Smooth muscle cell (in vitro differentiated cells): ENCODE data around the gene RASA2. TPM values are rescaled to one million over a fixed set of nuclear protein-coding genes. Genes with fewer than 3 reads are reported as not detected.
A peak's percentile ranks its signal among the peaks of the same experiment; 100 is the strongest.

Experiments used
- DNase-seq: peaks from one replicate; lab custom pipeline; 2025; ENCODE audit not compliant: unreplicated experiment; lab: John Stamatoyannopoulos, UW
- H2AFZ ChIP-seq: fragments of 200-600 bp; sonication (generic); 2 replicates; pipeline ENCODE4 v1.6.0; 2016; ENCODE audit warnings: antibody characterized with exemption, low read depth, mild to moderate bottlenecking
- H3F3A ChIP-seq: fragments of 200-600 bp; sonication (generic); 2 replicates; pipeline ENCODE4 v1.6.0; 2017; ENCODE audit warnings: antibody characterized with exemption, low read depth
- H3K27ac ChIP-seq: fragments of 200-600 bp; sonication (generic); 2 replicates; pipeline ENCODE4 v1.5.1; 2016; ENCODE audit warnings: low read depth, mild to moderate bottlenecking
- H3K27me3 ChIP-seq: fragments of 200-600 bp; sonication (generic); 2 replicates; pipeline ENCODE4 v1.6.1; 2016; ENCODE audit warnings: low read depth, mild to moderate bottlenecking
- H3K36me3 ChIP-seq: fragments of 200-600 bp; sonication (generic); 2 replicates; pipeline ENCODE4 v1.5.1; 2016; ENCODE audit warnings: low read depth
- H3K4me1 ChIP-seq: fragments of 200-600 bp; sonication (generic); 2 replicates; pipeline ENCODE4 v1.5.1; 2016; ENCODE audit warnings: low read depth
- H3K4me2 ChIP-seq: fragments of 200-600 bp; sonication (generic); 2 replicates; pipeline ENCODE4 v1.6.0; 2016; ENCODE audit warnings: mild to moderate bottlenecking
- H3K4me3 ChIP-seq: fragments of 200-600 bp; sonication (generic); 2 replicates; pipeline ENCODE4 v1.5.1; 2016; ENCODE audit warnings: mild to moderate bottlenecking
- H3K79me2 ChIP-seq: fragments of 200-600 bp; sonication (generic); 2 replicates; pipeline ENCODE4 v1.6.0; 2016; ENCODE audit warnings: low read depth, mild to moderate bottlenecking
- H3K9ac ChIP-seq: fragments of 200-600 bp; sonication (generic); 2 replicates; pipeline ENCODE4 v1.6.0; 2016; ENCODE audit warnings: low read depth
- H3K9me3 ChIP-seq: fragments of 200-600 bp; sonication (generic); replicated peaks from 2 replicates; pipeline ENCODE4 v1.5.1; 2016; ENCODE audit warnings: low read depth
- H4K20me1 ChIP-seq: fragments of 200-600 bp; sonication (generic); 2 replicates; pipeline ENCODE4 v1.6.0; 2016; ENCODE audit warnings: low read depth
- CTCF ChIP-seq: fragments of 200-600 bp; sonication (generic); IDR thresholded peaks from 2 replicates; pipeline ENCODE4 v1.5.1; 2017; ENCODE audit warnings: borderline replicate concordance, mild to moderate bottlenecking, antibody characterized with exemption; ENCODE audit not compliant: insufficient read depth, poor library complexity, severe bottlenecking
- WGBS: methylation state at CpG from one replicate; pipeline ENCODE4 v1.1.7; 2016; ENCODE audit warnings: low lambda C conversion rate; 5-methylcytosine and 5-hydroxymethylcytosine counted together
- polyA plus RNA-seq: library from polyadenylated mRNA; unstranded; fragments of >200 nt; fragmentation: Nextera tagmentation; extraction: Ambion mirVana; gene quantifications from 2 replicates; pipeline ENCODE4 v1.2.1, GENCODE V29; 2016
- total RNA-seq: library from RNA; depleted of rRNA; stranded (reverse); fragments of >200 nt; gene quantifications from 2 replicates; pipeline ENCODE4 v1.2.3, GENCODE V29; 2014

The RASA2 gene
- total and polyA plus RNA-seq, 2 experiments from 2014 or later, result 4.9 to 20.0 TPM

DNA sequence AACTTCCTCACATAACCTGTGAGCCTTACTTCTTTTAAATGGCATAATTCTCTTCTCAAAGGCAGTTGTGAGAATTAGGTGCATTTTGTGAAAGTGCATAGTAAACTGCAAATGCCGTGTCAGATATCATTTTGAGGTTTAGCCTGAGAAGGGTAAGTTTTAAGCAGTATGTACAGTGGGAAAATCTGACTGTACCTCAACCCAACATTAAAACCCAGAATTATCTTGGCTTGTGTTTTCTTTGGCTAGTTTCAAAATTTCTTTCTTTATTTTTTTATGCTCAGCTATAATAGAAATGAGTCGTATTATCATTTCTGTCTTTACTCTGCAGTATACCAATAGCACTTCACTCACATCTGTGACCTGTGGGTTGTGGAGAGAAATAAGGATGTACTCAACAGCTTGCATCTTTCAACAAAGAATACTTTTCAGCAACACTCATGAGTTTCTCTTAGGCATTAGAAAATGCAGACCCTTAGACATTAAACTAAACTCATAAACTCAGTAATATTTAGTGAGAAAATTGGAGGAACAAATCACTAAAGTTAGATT is 65.7 kb downstream of the RASA2 start:
- WGBS, result 96% methylated on average over 2 of the region's 2 CpGs
- Histone ChIP-seq H3K36me3 (peaks cover under 1% of the 10 kb centered on the region), H3K9ac (no peak overlapping the region), H3K4me2 (no peak overlapping the region), H4K20me1 (no peaks in the 10 kb centered on the region), H3K27ac (no peak overlapping the region), H3K4me3 (no peak overlapping the region), H3K4me1 (no peaks in the 10 kb centered on the region), H3F3A (peaks cover 6% of the 10 kb centered on the region), H3K79me2 (no peaks in the 10 kb centered on the region), H3K27me3 (no peaks in the 10 kb centered on the region), H2AFZ (no peak overlapping the region), H3K9me3 (no peaks in the 10 kb centered on the region)
- no peak for DNase-seq
- TF ChIP-seq CTCF, result no peak

DNA sequence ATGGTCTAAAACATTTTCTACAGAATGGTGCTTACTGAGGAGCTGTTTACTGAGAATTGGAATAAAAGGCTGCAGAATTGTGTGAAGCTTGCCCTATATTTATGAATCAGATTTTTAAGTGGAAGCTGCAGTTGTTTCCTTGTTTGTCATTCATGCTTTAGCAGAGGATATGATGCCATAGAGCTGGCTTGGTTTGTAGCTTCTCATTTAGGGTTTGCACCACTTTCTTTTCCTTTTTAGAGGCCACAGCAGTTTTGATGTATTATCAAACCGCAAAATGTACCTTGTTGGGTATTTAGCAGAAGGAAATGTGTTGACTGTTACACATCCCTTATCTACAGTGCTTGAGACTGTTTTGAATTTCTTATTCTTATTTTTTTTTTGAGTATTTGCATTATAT is 66.2 kb downstream of the RASA2 start:
- no peaks in the 10 kb centered on the region for H3K27me3 ChIP-seq
- WGBS, result 100% methylated on average over 1 of the region's 1 CpG
- H3K4me2 ChIP-seq, result no peak overlapping the region
- H3K36me3 ChIP-seq, result no peaks in the 10 kb centered on the region
- H3F3A ChIP-seq, result peaks cover 6% of the 10 kb centered on the region
- H3K9me3 ChIP-seq, result no peaks in the 10 kb centered on the region
- no peak for TF ChIP-seq CTCF
- H3K4me1 ChIP-seq, result no peaks in the 10 kb centered on the region
- no peaks in the 10 kb centered on the region for H3K79me2 ChIP-seq
- no peaks in the 10 kb centered on the region for H4K20me1 ChIP-seq
- no peak overlapping the region for H2AFZ ChIP-seq
- no peak overlapping the region for H3K4me3 ChIP-seq
- no peak overlapping the region for H3K27ac ChIP-seq
- DNase-seq, result no peak
- H3K9ac ChIP-seq, result no peak overlapping the region

- Histone ChIP-seq H2AFZ (no peak overlapping the region), H4K20me1 (no peaks in the 10 kb centered on the region), H3K79me2 (no peaks in the 10 kb centered on the region), H3K4me2 (no peak overlapping the region), H3K9ac (no peak overlapping the region), H3K27me3 (no peaks in the 10 kb centered on the region), H3K4me3 (no peak overlapping the region), H3K36me3 (no peaks in the 10 kb centered on the region), H3F3A (peaks cover 6% of the 10 kb centered on the region), H3K9me3 (no peaks in the 10 kb centered on the region), H3K4me1 (no peaks in the 10 kb centered on the region), H3K27ac (peak overlapping the region; percentile 65)
- no peak for TF ChIP-seq CTCF
- 81% methylated on average over 1 of the region's 1 CpG for WGBS
- no peak for DNase-seq
These were observed 69.2 kb downstream of the RASA2 start for GRCh38 chr3:141556034-141556433.
